Measurements from ENCODE around the gene PLAGL1.

DNA sequence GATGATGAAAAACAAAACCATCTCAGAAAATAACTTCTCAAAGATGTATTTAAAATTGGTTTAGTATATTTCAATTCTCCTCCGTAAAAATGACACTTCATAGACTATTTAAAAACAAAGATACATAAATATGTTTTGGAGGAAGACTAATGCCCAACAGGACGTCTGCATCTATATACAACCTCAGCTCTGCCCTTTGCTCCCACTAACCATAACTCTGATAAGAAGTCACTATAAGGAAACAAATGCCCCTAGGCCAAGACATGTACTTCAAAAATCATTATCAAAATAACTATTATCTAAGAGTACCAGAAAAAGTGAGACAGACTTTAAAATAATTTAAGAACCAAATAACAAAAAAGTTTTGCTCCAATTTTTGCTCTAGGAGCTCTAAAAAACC is 23.4 kb downstream of the PLAGL1 start:
- no peak for TF ChIP-seq ZNF274 (IDR thresholded peaks at IDR 0.05; ENCODE audit: low read depth, low read length)
- no peak for TF ChIP-seq YY1 (IDR thresholded peaks at IDR 0.05; ENCODE audit: insufficient read depth, insufficient read length)
- TF ChIP-seq SUZ12 (IDR thresholded peaks at IDR 0.05; ENCODE audit: extremely low read depth, insufficient read depth, insufficient read length) = no peak

Measured in NT2/D1 (cell line).